ENCODE data around the gene MLC1.

- no peak for TF ChIP-seq CTCF (optimal IDR thresholded peaks at IDR 0.05 in 1 of 3, IDR thresholded peaks at IDR 0.05 in 1 of 3, conservative IDR thresholded peaks at IDR 0.05 in 1 of 3; ENCODE audit: extremely low read depth in 1 of 3, insufficient read depth in 2 of 3, low read length in 3 of 3)
- TF ChIP-seq EZH2 (IDR thresholded peaks at IDR 0.05; ENCODE audit: low read length): no peak
Observed at GRCh38 chr22:50086526-50086925, 1.3 kb upstream of the MLC1 start.
